Erythroblast (primary cell): ENCODE measurements around the gene TGDS.
A peak's percentile ranks its signal among the peaks of the same experiment; 100 is the strongest.
"Not testable (repeated sequence)": the region's sequence is repeated elsewhere in the genome, so short reads cannot be mapped to it uniquely, and the experiment has no call there.

Source experiments
- DNase-seq, 2 experiments: peaks; one replicate each; lab custom pipeline; 2025; lab: John Stamatoyannopoulos, UW
- GATA1 ChIP-seq: IDR thresholded peaks from 2 replicates; pipeline ENCODE4 v1.6.1; 2011; ENCODE audit warnings: low read depth, mild to moderate bottlenecking, control low read depth, low read length, moderate library complexity
- POLR2A ChIP-seq: IDR thresholded peaks from 2 replicates; pipeline ENCODE4 v1.6.1; 2011; ENCODE audit warnings: mild to moderate bottlenecking, low read length

TGDS gene

GRCh38 chr13:94595950-94596574 lies at the start of gene TGDS:
Gene TGDS (minus strand): TSS chr13:94596152. CDS start chr13:94596136, 16 bp downstream.
- DNase-seq, result peak; percentile 93 to 95
- TF ChIP-seq GATA1 (no peak), POLR2A (peak; percentile 94)

- no peak for TF ChIP-seq GATA1
- no peak for TF ChIP-seq POLR2A
- DNase-seq, result no peak
Measured at GRCh38 chr13:94641409-94641941, 45.5 kb upstream of the TGDS start.

GRCh38 chr13:94640721-94641120 lies 44.8 kb upstream of the TGDS start:
- DNase-seq, result no peak
- TF ChIP-seq POLR2A, result no peak
- TF ChIP-seq GATA1, result no peak

- not testable (repeated sequence) for DNase-seq
Measured at GRCh38 chr13:94637677-94638076, 41.7 kb upstream of the TGDS start.

GRCh38 chr13:94636942-94637578 lies 41.1 kb upstream of the TGDS start:
- no peak for TF ChIP-seq POLR2A
- TF ChIP-seq GATA1, result no peak
- DNase-seq, result no peak

- not testable (repeated sequence) for DNase-seq
Measured at GRCh38 chr13:94636096-94636495, 40.1 kb upstream of the TGDS start.

GRCh38 chr13:94632226-94632980 lies 36.5 kb upstream of the TGDS start:
- TF ChIP-seq POLR2A (no peak), GATA1 (no peak)
- no peak for DNase-seq

GRCh38 chr13:94630858-94631257 lies 34.9 kb upstream of the TGDS start:
- TF ChIP-seq POLR2A (no peak), GATA1 (no peak)
- DNase-seq, result no peak

- DNase-seq, result peak in 1 of 2 experiments; percentile 11
- TF ChIP-seq POLR2A (no peak), GATA1 (no peak)
Measured at GRCh38 chr13:94623316-94623715, 27.4 kb upstream of the TGDS start.

GRCh38 chr13:94622344-94622743 lies 26.4 kb upstream of the TGDS start:
- no peak for DNase-seq
- TF ChIP-seq GATA1, result no peak
- TF ChIP-seq POLR2A, result no peak

- peak; percentile 75 to 82 for DNase-seq
- TF ChIP-seq GATA1, result no peak
- TF ChIP-seq POLR2A, result no peak
Measured at GRCh38 chr13:94620286-94620896, 24.4 kb upstream of the TGDS start.

GRCh38 chr13:94617389-94618000 lies 21.5 kb upstream of the TGDS start:
- no peak for TF ChIP-seq POLR2A
- TF ChIP-seq GATA1, result no peak
- DNase-seq, result peak; percentile 48 to 73

GRCh38 chr13:94613051-94613450 lies 17.1 kb upstream of the TGDS start:
- no peak for DNase-seq

More at GRCh38 chr13:94613051-94613450, 17.1 kb upstream of the TGDS start:
- TF ChIP-seq GATA1 (no peak), POLR2A (no peak)
